Activated naive CD4-positive, alpha-beta T cell treated with anti-CD3 and anti-CD28 coated beads for 36 hours (primary cell): Measurements from ENCODE around the gene UQCRH. TPM values are rescaled to one million over a fixed set of nuclear protein-coding genes. Genes with fewer than 3 reads are reported as not detected.

Experiments used
- CTCF ChIA-PET: fragments of 350-600 bp; sonication (Branson Sonifier 250); formaldehyde crosslinking; loops from one replicate; lab custom pipeline; 2021; ENCODE audit warnings: antibody characterized with exemption; lab: Charles Lee
- DNase-seq: peaks from one replicate; pipeline ENCODE4 v3.0.0-alpha.2; 2020
- H3K27ac Mint-ChIP-seq: one replicate; pipeline ENCODE4 v1.8.0; 2021; ENCODE audit warnings: mild to moderate bottlenecking, mixed read lengths
- H3K27me3 Mint-ChIP-seq: one replicate; pipeline ENCODE4 v1.8.0; 2021; ENCODE audit warnings: low read depth, mixed read lengths
- H3K36me3 Mint-ChIP-seq: one replicate; pipeline ENCODE4 v1.8.0; 2021; ENCODE audit warnings: low read depth, mixed read lengths
- H3K4me1 Mint-ChIP-seq: one replicate; pipeline ENCODE4 v1.8.0; 2021; ENCODE audit warnings: low read depth, mixed read lengths
- H3K4me3 Mint-ChIP-seq: one replicate; pipeline ENCODE4 v1.8.0; 2021; ENCODE audit warnings: mild to moderate bottlenecking, moderate library complexity, mixed read lengths
- H3K9me3 Mint-ChIP-seq: one replicate; pipeline ENCODE4 v1.8.0; 2021; ENCODE audit warnings: mixed read lengths
- intact Hi-C: fragments of 100-400 bp; cut with micrococcal nuclease; formaldehyde crosslinking; loops from one replicate; pipeline ENCODE4 v1.15.1; 2023
- total RNA-seq, 2 experiments: library from RNA; stranded (reverse); gene quantifications; one replicate each; pipeline ENCODE4 v1.2.3, GENCODE V29; 2021

The UQCRH gene
- total RNA-seq, 2 experiments from 2014 or later: 403 to 409 TPM

GRCh38 chr1:46284058-46284457, 19.4 kb upstream of the UQCRH start:
- Mint-ChIP-seq H3K4me3 (no peak overlapping the region), H3K9me3 (no peaks in the 10 kb centered on the region), H3K36me3 (peaks cover 41% of the 10 kb centered on the region), H3K27me3 (no peaks in the 10 kb centered on the region), H3K4me1 (peaks cover 14% of the 10 kb centered on the region), H3K27ac (no peak overlapping the region)
- DNase-seq: no peak
- intact Hi-C loops: no loop called here
- CTCF ChIA-PET: no interaction called here

GRCh38 chr1:46284597-46285564, 18.6 kb upstream of the UQCRH start:
- Mint-ChIP-seq H3K36me3 (peaks cover 46% of the 10 kb centered on the region), H3K9me3 (no peaks in the 10 kb centered on the region), H3K27ac (peak overlapping the region; percentile 79), H3K4me3 (no peak overlapping the region), H3K4me1 (peaks cover 14% of the 10 kb centered on the region), H3K27me3 (no peaks in the 10 kb centered on the region)
- intact Hi-C loops: loop anchor here (5.0 kb wide), 1 partner anchor 38 kb away; the partner anchor contains the start of gene RAD54L
- no peak for DNase-seq
- CTCF ChIA-PET: interaction anchor here (1.1 to 2.7 kb wide), 3 partner anchors 12 to 63 kb away, joined by 4 to 15 read pairs (median 6); no protein-coding TSS in a partner anchor

DNA sequence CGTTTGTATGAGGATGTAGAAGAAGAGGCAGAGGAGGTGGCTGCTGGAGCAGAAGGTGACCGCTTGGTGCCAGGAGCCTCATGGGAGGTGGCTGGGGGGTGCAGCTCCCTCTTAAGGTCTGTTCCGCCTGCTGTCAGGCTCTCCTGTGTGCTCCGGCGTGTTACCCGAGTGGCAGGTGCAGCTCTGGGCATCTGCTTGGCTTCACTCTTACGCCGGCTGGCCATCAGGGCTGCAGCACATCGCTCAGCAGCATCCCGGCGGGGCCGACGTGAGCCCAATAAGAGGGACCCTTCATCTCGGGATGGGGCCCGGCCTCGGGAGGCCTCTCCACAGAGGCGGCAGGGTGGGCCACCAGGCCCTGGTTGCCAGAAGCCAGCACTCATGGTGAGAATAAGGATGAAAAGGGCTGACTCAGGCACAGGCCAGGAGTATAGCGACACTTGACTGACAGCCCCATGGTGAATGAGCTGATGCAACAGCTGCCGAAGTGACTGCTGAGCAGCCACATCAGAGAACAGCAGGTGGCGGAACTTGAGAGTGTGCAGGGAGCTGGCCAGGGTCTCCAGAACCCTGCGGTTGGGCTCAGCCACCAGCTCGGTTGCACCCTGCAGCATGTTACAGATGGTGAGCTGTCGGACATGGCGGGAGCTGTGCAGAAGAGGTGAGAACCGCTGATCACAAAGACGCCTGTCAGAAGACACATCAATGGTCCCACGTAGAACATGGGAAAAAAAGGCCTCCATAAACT, 17.6 kb upstream of the UQCRH start:
- H3K36me3 Mint-ChIP-seq: peaks cover 44% of the 10 kb centered on the region
- H3K9me3 Mint-ChIP-seq: no peaks in the 10 kb centered on the region
- peaks cover 14% of the 10 kb centered on the region for H3K4me1 Mint-ChIP-seq
- intact Hi-C loops: loop anchor here (1.0 to 5.0 kb wide), 2 partner anchors 39 to 62 kb away; partner anchors contain the start of gene RAD54L
- H3K4me3 Mint-ChIP-seq: no peak overlapping the region
- peak; percentile 85 for DNase-seq
- CTCF ChIA-PET: interaction anchor here (0.6 to 2.7 kb wide), 5 partner anchors 9 to 212 kb away, joined by 3 to 15 read pairs (median 4); no protein-coding TSS in a partner anchor
- H3K27ac Mint-ChIP-seq: peak overlapping the region; percentile 79
- no peaks in the 10 kb centered on the region for H3K27me3 Mint-ChIP-seq

GRCh38 chr1:46288485-46289133, 14.9 kb upstream of the UQCRH start:
- Mint-ChIP-seq H3K36me3 (peaks cover 28% of the 10 kb centered on the region), H3K9me3 (no peaks in the 10 kb centered on the region), H3K27me3 (no peaks in the 10 kb centered on the region), H3K27ac (no peak overlapping the region), H3K4me3 (no peak overlapping the region), H3K4me1 (peaks cover 14% of the 10 kb centered on the region)
- CTCF ChIA-PET: no interaction called here
- no peak for DNase-seq
- intact Hi-C loops: loop anchor here (5.0 kb wide), 1 partner anchor 41 kb away; the partner anchor contains the start of gene RAD54L

GRCh38 chr1:46289134-46289494, 14.4 kb upstream of the UQCRH start:
- no peak for DNase-seq
- CTCF ChIA-PET: no interaction called here
- intact Hi-C loops: loop anchor here (5.0 kb wide), 1 partner anchor 42 kb away; the partner anchor contains the start of gene RAD54L
- Mint-ChIP-seq H3K9me3 (no peaks in the 10 kb centered on the region), H3K4me3 (no peak overlapping the region), H3K36me3 (peaks cover 28% of the 10 kb centered on the region), H3K27ac (peak overlapping the region; percentile 28), H3K4me1 (peaks cover 14% of the 10 kb centered on the region), H3K27me3 (no peaks in the 10 kb centered on the region)

GRCh38 chr1:46289976-46290375, 13.5 kb upstream of the UQCRH start:
- H3K4me1 Mint-ChIP-seq: peaks cover 14% of the 10 kb centered on the region
- H3K27ac Mint-ChIP-seq: no peak overlapping the region
- H3K27me3 Mint-ChIP-seq: no peaks in the 10 kb centered on the region
- DNase-seq: no peak
- no peak overlapping the region for H3K4me3 Mint-ChIP-seq
- CTCF ChIA-PET: interaction anchor here (0.6 kb wide), 2 partner anchors 31 to 119 kb away, joined by 3 to 5 read pairs; no protein-coding TSS in a partner anchor
- intact Hi-C loops: loop anchor here (5.0 kb wide), 1 partner anchor 43 kb away; the partner anchor contains the start of gene RAD54L
- no peaks in the 10 kb centered on the region for H3K9me3 Mint-ChIP-seq
- H3K36me3 Mint-ChIP-seq: peaks cover 25% of the 10 kb centered on the region

DNA sequence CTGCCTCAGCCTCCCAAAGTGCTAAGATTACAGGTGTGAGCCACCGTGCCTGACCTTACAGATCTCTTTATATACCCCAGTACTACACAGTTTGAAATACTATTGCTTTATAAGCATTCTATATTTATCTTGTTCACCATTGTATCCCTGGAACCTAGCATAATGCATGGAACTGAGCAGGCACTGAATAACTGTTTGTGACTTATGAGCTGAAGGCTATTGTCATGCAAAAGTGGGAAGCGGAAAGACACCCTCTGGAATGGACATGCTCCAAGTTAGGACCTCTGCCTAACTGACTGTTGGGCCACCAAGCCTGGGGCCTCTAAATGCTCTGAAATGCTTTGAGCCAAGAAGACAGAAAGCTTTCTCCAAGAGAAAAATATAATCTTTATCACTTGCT, 8.2 kb upstream of the UQCRH start:
- H3K36me3 Mint-ChIP-seq: peaks cover 21% of the 10 kb centered on the region
- H3K27me3 Mint-ChIP-seq: no peaks in the 10 kb centered on the region
- no peak overlapping the region for H3K27ac Mint-ChIP-seq
- no peak for DNase-seq
- no peak overlapping the region for H3K4me3 Mint-ChIP-seq
- H3K4me1 Mint-ChIP-seq: peaks cover under 1% of the 10 kb centered on the region
- CTCF ChIA-PET: interaction anchor here (0.6 to 1.2 kb wide), 2 partner anchors 51 to 52 kb away, joined by 3 read pairs; no protein-coding TSS in a partner anchor
- intact Hi-C loops: no loop called here
- H3K9me3 Mint-ChIP-seq: no peaks in the 10 kb centered on the region

- H3K4me1 Mint-ChIP-seq: peaks cover 14% of the 10 kb centered on the region
- H3K36me3 Mint-ChIP-seq: peaks cover 28% of the 10 kb centered on the region
- H3K27ac Mint-ChIP-seq: no peak overlapping the region
- DNase-seq: no peak
- CTCF ChIA-PET: interaction anchor here (1.2 to 1.3 kb wide), 3 partner anchors 46 to 75 kb away, joined by 3 to 4 read pairs (median 3); no protein-coding TSS in a partner anchor
- intact Hi-C loops: no loop called here
- H3K4me3 Mint-ChIP-seq: no peak overlapping the region
- H3K27me3 Mint-ChIP-seq: no peaks in the 10 kb centered on the region
- H3K9me3 Mint-ChIP-seq: no peaks in the 10 kb centered on the region
Measured at GRCh38 chr1:46298387-46298786, 5.1 kb upstream of the UQCRH start.

- Mint-ChIP-seq H3K36me3 (peaks cover 31% of the 10 kb centered on the region), H3K27me3 (no peaks in the 10 kb centered on the region), H3K27ac (no peak overlapping the region), H3K9me3 (no peaks in the 10 kb centered on the region), H3K4me1 (peaks cover 26% of the 10 kb centered on the region), H3K4me3 (peak overlapping the region; percentile 98)
- DNase-seq: no peak
- CTCF ChIA-PET: interaction anchor here (0.6 to 1.4 kb wide), 3 partner anchors 42 to 74 kb away, joined by 3 to 5 read pairs (median 3); no protein-coding TSS in a partner anchor
- intact Hi-C loops: no loop called here
Measured at GRCh38 chr1:46300673-46301405, 2.7 kb upstream of the UQCRH start.

DNA sequence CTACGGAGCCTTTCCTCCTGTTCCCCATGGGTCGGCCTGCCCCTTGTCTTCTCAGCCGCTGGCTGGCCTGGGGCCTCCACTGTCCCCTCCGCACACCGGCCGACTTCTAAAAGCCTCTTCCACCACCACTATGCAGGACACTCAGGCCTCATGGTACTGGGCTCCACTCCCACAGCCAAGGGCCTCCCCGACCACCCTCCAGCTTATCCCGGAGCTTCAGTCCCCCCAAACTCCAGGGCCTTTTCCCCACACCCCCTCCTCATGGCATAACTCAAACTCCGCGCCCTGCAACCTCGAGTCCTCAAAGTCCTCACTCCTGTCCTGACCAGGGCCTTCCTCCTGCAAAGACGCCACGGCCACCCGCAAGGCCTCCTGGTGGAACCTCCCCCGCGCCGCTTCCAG, 2.1 kb upstream of the UQCRH start:
- Mint-ChIP-seq H3K9me3 (no peaks in the 10 kb centered on the region), H3K4me3 (peak overlapping the region; percentile 98), H3K4me1 (peaks cover 32% of the 10 kb centered on the region), H3K36me3 (peaks cover 30% of the 10 kb centered on the region), H3K27me3 (no peaks in the 10 kb centered on the region), H3K27ac (peak overlapping the region; percentile 83)
- intact Hi-C loops: no loop called here
- CTCF ChIA-PET: interaction anchor here (0.6 to 1.4 kb wide), 2 partner anchors 47 to 74 kb away, joined by 3 to 5 read pairs; no protein-coding TSS in a partner anchor
- DNase-seq: no peak
